NCI-H2171 (cell line): Measurements from ENCODE around the gene IQSEC1.

Experiments used
- DNase-seq: peaks from one replicate; lab custom pipeline; 2025; lab: John Stamatoyannopoulos, UW

The IQSEC1 gene

DNA sequence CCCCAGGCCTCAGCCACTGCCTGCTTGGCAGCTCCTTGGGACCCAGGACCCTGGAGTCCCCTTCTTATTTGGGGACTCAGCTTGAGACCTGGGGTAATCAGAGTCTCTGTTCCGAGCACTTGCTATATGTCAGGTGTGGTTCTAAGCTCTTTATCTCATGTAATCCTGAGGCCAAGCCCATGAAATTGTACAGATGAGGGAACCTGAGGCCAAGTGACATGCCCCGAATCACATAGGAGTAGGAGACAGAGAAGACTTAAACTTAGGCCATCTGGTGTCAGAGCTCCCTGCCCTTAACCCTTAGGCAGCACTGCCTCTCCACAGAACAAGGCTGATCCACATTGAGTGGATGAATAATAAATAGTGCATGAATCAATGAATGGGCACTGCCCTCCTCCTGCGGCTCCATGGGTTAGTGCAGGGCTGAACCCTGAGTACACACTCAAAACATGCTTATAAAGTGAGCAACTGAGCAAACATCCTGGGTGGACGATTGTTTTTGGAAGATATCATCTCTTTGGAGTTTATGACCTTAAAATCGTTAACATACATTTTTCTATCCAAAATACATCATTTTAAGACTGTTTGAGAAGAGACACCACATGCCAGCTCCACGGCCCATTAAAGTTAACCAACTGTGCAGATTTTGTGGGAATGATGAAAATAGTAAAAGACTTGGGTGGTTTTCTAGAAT is 33.2 kb upstream of the IQSEC1 start:
- no peak for DNase-seq

DNA sequence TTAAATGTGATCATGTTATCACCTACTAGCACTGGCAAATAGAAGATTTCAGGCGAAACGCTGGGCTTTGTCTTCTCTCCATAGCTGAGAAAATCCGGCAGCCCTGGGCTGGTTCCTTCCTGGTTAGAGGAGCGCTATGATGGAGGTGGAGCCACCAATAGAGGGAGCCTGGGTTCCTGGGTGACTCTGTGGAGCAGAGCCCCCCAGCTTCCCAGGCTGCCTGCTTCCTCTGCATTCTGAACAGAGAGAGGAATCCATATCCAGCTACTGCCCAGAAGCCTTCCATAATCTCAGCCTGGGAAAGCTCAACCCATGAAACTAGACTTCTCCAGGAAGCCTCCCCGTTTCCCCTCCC is 32.6 kb upstream of the IQSEC1 start:
- DNase-seq = no peak

DNA sequence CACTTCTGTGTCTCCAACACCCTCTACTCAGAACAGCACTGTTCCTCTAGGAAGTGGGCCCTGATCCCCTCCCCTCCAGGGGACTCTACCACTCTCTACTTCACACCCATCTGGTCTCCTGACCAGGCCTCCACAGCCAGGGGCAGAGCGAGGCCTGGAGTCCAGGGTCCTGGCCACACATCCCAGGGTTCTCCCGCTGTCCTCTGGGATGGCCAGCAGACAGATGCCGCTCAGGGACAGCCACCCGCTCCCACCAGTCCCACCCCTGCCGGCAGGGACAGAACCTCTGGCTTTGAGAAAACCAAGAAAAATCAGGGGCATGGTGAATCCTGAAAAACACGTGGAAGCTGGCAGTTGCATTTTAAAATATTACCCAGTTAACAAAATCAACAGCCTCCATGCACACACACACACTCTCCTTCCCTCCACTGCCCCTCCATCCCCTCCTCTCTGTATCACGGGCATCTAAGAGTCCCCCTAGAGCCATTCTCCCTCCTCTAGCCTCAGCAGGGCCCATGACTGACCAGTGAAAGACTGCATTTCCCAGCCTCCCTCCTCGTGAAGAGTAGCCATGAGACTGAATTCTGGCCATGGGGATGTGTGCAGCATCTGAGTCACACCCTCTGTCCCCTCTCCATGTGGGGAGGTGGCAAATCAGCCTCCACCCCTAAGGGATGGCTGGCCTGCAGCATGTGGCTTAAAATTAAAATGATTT is 32.1 kb upstream of the IQSEC1 start:
- DNase-seq = no peak

DNA sequence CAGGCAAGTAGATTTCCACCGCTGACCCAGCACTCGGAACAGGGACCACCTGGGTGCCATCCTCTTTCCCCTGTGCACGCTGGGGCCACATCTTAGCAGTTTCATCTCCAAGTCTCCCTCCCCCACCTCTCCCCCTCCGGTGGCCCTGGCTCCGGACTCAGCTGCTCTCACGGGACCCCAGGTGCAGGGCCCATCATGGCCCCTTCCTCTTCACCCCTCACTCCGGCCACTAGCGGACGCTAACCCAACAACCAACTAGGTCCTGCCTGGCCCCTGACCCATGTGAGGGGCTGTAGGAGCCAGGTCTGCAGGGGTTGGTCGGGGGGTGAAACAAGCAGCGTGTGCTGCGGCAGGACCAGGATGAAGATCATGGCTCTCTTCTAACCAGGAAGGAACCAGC is 31.3 kb upstream of the IQSEC1 start:
- DNase-seq = no peak

DNA sequence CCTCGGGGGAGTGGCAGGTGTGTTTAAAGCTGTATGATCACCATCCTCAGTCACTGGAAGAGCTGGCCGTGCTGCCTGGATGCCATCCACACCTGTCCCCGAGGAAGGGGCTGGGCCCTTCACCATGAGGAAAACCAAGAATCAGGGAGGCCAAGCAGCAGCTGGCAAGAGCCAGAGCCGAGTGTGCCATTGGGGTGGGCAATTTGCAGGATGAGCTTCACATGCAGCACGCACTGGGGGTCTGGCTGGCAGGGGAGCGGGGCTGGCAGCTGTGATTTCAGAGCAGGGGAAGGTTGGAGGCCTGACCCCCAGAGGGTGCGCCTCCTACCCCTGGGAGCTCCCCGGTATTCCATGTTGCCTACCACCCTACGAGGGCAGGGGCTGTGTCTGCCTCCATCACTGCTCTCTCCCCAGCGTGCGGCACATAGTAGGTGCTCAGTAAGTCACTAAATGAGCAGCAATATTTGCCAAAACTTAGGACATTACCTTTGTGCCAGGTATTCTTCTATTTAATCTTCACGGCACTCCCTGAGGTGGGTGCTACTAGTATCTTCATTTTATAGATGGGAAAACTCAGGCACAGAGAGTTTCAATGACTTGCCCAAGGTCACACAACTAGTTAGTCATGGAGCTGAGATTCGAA is 30.3 kb upstream of the IQSEC1 start:
- DNase-seq = no peak

DNA sequence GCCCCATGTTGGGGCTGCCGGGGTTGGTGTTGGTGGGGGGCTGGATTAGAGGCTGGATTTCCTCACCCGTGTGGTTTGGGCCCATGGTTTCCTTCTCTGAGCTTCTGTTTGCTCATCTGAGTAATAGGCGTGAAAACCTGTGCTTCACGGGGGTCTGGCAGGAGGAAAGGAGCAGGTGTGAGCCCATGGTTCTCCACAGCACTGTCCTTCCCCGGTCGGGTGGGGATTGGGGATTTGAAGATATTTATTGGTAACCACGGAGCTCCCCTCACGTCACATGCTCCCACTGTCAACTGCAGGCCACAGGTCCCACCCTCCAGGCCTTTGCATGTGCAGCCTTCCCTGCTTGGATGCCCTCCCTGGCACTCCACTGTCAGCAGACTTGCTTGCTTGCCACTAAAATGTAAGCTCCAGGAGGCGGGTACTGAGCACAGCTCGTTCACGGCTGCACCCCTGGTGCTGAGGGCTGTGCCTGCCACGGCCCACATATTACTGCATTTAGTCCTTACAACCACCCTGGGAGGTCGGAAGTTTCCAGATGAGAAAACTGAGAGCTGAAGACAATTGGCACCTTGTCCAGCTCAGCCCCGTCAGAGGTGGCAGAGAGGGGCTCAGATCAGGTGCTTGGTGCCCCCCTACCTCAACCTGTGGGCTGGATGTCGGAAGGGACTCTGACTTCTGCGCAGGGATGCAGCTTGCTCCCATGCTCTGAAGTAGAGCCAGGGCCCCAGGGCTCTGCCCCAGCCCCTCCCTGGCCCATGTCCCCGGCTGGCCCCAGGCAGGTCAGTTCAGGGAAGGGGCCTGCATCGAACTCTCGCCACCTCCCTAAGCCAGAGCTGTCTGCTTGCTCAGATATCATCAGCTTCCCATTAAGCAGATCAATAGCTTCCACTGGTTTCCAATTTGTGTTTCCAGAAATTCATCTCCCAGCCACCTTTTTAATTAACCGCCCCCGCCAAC is 29.4 kb upstream of the IQSEC1 start:
- no peak for DNase-seq

DNA sequence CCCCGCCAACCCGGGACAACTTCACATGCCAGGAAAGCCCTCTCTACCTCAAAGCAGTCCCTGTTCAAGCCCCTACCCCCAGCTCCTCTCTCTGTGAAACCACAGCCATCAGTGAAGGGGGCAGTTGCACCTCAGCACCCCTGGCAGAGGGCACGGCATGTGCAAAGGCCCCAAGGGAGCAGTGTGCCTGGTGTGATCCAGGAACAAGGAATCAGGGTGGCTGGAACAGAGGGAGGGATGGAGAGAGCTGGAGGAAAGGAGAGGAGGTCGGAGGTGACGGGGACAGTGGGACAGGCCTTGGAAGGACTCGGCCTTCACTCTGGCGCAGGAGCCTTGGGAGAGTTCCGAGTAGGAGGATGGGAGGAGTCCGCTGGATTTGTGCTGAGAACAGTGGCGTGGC is 26.5 kb upstream of the IQSEC1 start:
- peak; percentile 40 for DNase-seq

DNA sequence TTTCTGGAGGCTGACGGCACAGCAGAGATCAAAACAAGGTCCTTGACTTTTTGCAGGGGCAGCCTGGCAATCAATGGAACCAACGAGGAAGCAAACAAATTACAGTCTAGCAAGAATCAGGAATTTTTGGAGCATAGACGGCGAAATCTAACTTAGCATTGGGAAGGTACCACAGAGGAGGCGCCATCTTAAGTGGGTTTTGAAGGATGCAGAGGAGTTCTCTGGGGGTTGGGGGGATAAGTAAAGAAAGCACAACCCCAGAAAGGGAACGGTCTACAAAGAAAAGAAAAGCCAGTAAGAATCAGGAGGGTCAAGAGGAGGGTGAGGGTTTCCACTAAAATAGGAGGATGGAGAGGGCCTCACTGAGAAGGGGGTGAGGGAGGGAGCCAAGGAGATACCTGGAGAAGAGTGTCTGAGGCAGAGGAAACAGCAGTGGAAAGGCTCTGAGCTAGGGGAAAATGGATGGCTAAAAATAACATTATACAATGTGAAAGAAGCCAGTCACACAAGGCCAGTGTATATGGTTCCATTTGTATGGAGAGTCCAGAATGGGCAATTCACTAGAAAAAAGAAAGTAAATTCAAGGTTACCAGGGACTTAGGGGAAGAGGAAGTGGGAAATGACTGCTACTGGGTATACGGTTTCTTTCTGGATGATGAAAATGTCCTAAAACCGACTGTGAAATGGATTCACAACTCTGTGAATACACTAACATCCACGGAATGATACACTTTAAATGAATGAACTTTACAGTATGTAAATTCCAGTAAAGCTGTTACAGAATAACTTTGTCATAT is 25.2 kb upstream of the IQSEC1 start:
- DNase-seq = no peak

DNA sequence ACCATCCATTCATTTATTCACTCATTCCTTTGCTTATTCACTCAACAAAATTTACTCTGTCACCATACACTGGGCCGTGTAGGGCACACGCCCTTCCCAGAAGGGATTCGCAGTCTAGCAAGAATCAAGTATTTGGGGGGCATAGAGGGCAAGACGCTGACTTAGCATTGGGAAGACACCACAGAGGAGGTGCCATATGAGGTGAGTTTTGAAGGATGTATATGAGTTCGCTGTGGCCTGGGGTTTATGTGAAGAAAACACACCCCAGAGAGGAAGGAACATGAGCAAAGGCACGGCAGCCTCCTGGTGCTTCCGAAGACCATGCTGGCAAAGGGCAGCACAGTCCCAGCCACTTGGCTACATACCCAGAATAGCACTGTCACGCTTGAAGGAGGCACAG is 23.1 kb upstream of the IQSEC1 start:
- DNase-seq = no peak

DNA sequence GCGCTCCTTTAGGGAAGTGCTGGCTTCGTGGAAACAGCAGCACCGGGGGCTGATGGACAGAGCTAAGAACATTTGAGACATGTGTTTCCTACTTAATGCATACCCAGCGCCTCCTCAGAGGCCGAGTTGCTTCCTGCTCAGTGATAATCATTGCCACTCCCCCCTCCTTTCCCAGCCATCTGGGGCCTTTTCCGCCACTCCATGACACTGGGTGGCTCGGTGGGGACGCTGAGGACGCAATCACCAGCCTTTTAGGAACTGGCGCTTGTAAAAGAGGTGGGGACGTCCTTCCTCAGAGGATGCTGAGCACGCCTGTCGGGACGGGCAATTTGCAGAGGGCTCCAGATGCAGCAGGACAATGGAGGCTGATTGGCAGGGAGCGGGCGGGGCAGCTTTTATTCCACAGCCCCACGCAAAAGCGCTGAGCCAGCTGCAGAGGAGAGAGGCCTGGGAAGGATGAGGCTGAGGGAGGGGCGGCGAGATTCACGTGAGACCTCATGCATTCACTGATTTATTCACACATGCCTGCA is 22.2 kb upstream of the IQSEC1 start:
- peak; percentile 35 for DNase-seq

DNA sequence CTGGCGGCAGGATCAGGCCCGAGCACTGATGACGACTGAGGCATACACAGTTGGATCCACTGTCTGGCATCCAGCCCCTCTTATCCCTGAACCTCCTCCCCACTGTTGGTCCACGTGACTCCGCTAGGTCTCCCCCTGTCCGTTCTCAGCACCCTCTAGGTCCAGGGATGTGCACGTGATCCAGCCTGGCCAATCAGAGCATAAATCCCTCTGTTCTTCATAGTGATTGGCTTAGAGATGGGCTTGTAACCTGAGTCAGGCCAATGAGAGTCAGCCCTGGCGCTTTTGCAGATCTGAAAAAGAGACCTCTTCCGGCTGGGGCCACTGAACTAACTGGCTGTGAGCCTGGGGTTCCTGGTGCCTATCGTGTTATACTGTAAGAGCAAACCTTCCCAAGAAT is 20.5 kb upstream of the IQSEC1 start:
- DNase-seq = peak; percentile 37

DNA sequence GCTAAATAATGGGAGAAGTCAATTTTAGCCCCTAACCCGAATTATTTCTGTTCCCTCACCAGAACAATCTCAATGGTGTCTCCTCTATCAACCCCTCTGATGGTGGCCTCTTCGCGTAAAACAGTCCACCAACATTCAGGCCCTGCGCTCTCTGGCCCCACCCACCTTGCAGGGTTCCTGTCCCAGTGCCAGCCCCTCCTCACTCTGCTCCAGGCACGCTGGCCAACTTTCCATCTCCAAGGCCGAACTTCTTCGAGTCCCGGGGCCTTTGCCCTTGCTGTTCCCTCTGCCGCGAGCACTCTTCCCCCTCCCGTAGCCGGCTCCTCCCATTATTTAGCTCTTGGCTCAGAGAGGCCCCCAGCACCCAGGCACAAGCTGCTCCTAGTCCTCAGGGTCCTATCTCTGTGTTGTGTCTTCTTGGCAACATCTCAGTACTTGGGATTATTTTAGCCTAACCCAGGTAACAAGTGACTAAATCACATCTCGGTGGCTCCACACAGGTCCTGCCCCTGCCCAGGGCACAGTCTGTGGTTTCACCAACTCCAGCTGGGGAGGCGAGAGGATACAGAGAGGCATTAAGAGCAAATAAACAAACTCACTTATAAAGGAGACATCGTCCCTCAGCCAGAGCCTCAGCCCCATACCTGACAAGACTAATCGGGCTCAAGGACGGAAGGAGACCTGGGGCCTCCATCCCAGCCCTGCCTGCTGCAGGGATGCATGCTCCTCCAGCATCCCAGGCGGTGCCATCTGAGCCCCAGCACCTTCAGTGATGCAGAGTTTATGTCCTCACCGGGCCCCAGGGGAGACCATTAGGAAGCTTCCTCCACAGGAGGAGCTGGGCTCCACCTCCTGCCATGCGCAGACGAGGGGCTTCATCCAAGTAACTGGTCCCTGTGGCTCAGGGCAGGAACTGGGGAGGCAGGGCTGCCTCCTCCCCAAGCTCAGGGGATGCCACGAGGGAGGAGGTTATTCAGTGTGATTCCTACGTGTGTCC is 19.7 kb upstream of the IQSEC1 start:
- DNase-seq = no peak

DNA sequence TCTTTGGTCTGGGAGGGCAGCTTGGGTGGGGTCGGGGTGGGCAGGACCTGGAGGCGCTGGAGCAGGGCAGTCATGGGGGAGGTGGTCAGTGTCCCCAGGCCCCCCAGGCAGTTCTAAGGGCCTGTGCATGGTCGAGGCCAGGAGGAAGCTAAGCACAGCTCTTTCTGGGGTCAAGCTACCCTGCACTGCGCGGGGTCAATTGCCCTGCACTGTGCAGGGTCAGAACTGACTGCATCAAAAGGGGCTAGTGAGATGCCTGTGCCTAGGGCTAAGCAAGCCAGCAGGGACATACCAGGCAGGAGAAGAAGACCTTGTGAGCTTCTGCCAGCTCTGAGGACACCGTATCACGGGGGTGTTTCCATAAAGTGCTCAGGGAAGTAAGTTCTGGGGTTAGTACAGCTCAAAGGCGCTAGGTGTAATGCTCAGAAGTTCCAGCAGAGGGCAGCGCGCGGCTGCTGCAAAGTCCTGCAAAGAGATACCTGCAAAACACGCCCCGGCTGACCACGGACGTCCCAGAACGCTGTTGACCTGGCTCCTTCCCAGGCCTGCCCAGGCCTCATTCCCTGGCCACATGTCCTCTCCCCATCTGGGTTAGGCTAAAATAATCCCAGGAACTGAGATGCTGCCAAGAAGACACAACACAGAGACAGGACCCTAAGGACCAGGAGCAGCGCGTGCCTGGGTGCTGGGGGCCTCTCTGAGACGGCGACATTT is 18.8 kb upstream of the IQSEC1 start:
- no peak for DNase-seq

DNA sequence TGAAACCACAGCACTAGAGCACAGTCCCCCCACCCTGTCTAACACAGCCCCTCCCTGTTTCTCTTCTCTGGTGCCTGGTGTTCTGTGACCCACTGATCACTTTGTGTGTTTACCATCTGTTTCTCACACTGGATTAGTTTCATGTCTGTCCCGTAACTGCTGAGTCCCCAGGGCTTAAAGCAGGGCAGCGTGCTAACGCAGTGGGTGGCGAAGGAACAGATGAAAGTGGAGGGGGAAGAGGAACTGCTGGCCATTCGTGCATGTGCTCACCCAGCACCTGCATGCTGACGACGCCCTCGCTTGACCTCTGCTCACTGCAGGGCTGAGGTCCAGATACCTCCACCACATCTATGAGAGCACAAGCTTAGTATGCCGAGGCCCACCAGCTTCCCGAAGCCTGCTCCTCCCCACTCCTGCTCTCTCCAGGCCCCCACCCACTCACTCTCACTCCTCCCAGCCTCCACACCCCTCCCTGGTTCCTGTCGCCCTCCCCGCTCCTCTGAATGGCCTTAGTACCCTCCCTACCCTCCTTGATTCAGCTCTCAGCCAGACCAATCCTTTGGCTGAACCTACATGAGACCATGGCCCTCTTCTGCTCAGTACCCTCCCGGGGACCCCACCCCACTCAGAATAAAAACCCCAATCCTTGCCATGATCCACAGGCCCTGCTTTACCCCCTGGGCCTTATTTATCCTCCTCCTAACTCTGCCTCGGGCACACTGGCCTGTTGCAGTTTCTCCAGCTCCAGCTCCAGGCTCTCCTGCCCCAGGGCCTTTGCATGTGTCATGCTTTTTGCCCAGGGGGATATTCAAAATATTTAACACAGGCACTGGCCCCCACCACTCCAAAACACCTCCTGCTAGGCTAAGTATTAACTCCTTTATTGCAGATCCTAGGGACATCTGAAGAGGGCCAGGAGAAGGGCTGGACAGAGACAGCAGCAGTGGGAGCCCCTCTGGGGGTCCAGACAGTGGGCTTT is 15.1 kb upstream of the IQSEC1 start:
- peak; percentile 22 for DNase-seq

DNA sequence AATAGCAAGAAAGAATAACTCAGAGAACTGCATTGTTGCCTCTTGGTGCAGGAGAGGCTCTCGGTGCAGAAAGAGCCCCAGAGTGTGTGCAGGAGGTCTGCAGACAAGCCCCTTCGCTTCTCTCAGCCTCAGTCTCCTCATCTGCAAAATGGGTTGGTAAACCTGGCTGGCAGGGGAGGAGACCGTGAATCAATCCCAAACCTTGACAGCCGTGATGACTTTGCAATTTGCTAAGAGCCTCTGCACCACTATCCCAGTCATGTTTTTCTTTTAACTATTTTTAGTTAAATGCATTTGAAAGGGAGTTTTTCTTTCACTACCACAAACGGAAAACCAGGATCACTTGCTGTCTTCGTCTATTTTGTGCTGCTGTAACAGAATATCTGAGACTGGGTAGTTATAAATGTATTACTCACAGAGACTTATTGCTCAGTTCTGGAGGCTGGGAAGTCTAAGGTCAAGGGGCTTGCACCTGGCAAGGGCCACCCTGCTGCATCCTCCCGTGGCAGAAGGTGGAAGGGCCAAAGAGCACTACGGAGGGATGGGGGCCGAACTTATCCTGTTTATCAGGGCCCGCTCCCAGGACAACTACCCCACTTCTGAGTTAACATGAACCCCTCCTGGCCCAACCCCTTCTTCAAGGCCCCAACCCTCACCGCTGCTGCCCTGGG is 14.2 kb upstream of the IQSEC1 start:
- DNase-seq = no peak

DNA sequence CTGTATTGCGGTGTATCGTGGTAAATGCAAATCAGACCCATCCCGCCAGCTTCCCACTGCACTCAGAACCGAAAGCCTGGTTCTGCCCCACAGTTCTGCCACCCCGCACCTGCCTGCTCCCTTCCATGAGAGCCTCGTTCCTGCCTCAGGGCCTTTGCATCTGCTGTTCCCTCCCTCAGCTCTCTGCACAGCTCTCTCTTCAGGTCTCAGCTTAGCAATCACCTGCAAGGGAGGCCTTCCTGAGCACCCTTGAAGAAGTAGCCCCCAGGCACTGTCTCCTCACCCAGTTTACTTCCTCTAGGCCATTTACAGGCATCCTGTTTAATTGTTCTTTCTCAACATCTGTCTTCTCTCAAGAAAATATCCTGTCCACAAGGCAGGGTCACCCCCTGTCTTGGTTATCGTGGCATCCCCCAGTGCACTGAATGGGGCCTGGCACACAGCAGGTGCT is 13.3 kb upstream of the IQSEC1 start:
- no peak for DNase-seq

DNA sequence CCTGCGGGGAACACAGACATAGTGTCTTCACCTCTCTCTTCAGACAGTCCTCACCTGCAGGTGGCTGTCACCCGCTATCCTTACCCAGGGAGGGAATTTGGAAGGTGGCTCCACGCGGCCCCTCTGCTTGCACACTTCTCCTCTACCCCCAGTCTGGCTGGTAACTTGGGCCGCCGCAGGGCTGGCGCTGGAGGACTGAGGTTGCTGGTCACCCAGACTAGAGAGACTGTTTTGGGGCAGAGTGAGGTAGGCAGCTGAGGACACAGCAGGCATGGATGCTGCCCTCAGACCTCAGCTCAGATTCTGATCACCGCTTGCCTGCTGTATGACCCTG is 12.6 kb upstream of the IQSEC1 start:
- DNase-seq = no peak
